Measurements from ENCODE around the gene CRHBP.
A peak's percentile ranks its signal among the peaks of the same experiment; 100 is the strongest.

CRHBP gene

GRCh38 chr5:77015938-77016569, 63.2 kb downstream of the CRHBP start:
- peak; percentile 21 for DNase-seq (ENCODE audit: low spot score)

- DNase-seq (ENCODE audit: low spot score), result no peak
Observed at GRCh38 chr5:77016962-77017361, 64.1 kb downstream of the CRHBP start.

- DNase-seq (ENCODE audit: low spot score), result no peak
Observed at GRCh38 chr5:77017668-77018067, 64.8 kb downstream of the CRHBP start.
